Activated CD4-positive, CD25-positive, alpha-beta regulatory T cell (primary cell): ENCODE data around the gene ACSL3.
"Not testable (repeated sequence)": the region's sequence is repeated elsewhere in the genome, so short reads cannot be mapped to it uniquely, and the experiment has no call there.

ENCODE experiments used
- DNase-seq, 4 experiments: peaks; one replicate each; lab custom pipeline; 2025; lab: John Stamatoyannopoulos, UW

ACSL3 gene

DNA sequence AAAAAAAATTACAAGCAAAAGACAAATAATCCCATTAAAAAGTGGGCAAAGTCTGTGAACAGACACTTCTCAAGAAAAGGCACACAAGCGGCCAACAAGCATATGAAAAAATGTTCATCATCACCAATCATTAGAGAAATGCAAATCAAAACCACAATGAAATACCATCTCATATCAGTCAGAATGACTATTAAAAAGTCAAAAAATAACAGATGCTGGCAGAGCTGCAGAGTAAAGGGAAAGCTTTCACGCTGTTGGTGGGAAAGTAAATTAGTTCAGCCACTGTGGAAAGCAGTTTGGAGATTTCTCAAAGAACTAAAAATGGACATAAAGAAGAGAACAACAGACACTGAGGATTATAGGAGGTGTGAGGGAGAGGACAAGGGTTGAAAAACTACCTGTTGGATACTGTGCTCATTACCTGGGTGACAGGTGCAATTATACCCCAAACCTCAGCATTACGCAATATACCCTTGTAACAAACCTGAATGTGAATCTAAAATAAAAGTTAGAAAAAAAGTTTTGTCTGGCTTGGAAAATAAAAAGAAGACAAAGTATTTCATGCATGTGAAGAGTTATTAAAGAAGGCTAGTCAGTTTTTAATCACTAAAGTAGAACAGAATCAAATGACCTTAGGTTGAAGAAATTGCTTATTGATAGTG, 8.7 kb upstream of the ACSL3 start:
- no peak for DNase-seq

DNA sequence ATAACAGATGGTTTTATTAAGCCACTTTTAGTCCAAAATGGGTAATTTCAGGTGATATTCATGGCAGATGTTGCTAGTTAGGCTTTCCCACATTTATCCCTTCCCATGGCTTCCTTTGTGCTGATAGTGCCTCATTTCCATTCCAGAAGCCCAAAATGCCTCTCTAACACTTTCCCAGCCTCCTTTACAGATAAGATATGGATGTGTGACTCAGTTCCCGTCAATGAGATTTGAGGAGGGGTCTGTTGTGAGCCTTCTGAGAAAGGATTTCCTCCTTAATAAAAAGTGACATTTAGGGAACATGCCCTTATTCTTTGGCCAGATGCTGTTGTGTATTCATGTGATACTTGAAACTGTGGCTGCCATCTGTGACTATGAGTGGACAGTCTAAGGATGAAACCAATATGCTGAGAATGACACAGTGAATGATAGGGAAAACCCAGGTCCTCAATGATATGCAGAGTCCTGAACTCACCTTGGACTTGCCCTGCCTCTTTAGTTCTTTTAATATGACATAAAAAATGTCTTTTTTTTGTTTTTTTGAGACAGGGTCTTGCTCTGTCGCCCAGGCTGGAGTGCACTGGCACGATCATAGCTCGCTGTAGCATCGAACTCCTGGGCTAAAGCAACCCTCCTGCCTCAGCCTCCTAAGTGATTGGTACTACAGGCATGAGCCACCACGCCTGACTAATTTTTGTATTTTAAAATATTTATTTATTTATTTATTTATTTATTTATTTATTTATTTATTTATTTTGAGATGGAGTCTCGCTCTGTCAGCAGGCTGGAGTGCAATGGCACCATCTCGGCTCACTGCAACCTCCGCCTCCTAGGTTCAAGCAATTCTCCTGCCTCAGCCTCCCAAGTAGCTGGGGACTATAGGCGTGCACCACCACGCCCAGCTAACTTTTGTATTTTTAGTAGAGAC, 5.8 kb upstream of the ACSL3 start:
- DNase-seq = no peak

DNA sequence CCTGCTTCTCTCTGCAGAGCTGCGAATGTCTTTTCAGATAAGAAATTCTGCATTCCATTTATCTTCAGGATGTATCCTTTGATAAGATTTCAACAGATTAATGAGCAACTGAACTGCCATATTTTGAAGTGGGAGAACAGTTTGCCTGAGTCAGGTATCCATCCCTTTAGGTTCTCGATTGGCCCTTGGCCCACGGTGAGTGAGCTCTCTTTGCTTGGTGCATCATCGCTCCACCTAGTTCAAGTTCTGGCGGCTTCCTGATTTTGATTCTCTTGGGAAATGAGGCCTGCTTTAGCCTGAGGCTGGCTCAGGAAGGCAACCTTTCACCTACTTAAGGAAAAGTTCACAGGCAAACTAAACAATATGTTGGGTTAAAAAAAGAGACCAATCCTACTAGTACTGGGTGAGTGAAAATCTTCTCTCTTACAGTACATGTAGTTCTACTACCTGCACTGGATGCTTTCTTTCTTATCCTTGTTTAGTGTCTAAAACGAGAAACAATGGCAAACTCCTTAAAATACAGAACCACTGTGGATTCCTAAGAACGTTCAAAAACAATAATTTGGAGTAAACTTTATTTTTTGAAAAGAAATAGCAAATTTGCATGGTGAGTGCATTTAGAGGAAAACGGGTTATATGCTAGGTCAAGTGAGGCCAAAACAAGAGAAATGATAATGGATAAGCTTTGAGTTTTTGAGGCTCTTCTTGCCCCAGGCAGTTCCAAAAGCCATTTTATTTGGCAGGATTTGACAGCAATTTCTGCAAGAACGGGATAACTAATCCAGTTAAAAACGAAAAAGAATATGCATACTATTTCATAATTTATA, 837 bp upstream of the ACSL3 start:
- no peak for DNase-seq

GRCh38 chr2:222861411-222862105, 722 bp downstream of the ACSL3 start:
- peak; percentile 21 to 39 (median 26) for DNase-seq

GRCh38 chr2:222862106-222862908, 1.5 kb downstream of the ACSL3 start:
- no peak for DNase-seq

GRCh38 chr2:222862909-222863544, 2.2 kb downstream of the ACSL3 start:
- DNase-seq = no peak

- no peak for DNase-seq
Measured at GRCh38 chr2:222864296-222864695, 3.5 kb downstream of the ACSL3 start.

- no peak for DNase-seq
Measured at GRCh38 chr2:222865301-222865700, 4.5 kb downstream of the ACSL3 start.

GRCh38 chr2:222866358-222866960, 5.6 kb downstream of the ACSL3 start:
- no peak for DNase-seq

DNA sequence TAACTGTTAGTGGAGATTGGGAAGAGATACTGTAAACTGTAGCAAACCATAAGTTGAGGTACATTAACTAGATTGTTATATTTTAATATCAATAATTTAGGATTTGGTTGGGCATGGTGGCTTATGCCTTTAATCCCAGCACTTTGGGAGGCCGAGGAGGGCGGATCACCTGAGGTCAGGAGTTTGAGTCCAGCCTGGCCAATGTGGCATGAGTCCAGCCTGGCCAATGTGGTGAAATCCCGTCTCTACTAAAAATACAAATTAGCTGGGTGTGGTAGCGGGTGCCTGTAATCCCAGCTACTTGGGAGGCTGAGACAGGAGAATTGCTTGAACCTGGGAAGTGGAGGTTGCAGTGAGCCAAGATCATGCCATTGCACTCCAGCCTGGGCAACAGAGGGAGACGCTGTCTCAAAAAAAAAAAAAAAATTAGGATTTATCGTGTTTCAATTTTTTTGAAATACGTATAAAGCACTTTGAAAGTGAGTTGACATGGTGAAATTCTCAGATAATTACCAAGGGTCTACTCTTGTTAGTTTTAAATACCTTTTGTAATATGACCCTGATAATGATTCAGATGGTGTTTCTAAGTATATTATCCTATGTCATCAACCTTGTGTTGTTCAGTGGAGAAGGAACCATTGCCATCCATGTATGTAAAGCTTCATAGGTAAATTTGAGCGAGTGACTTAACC, 7.9 kb downstream of the ACSL3 start:
- DNase-seq = not testable (repeated sequence)

GRCh38 chr2:222869252-222869560, 8.4 kb downstream of the ACSL3 start:
- DNase-seq = no peak

DNA sequence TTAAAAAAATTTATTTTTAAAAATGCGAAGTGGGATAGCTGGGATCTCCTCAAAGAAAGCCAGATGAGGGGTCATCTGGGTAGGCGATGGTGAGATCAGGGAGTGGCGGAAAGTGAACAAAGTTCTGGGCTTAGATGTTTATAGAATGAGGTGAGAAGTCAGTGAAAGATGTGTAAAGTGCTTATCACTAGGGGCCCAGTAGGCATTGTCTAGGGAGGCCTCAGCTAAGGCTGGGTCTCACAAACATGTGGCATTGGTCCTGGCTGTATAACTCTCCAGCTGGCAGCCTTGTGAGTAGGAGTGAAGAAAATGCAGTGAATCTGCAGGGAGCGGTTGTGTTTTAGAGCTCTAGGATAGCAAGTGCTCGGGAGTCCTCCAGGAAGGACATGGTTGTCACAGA, 10.5 kb downstream of the ACSL3 start:
- DNase-seq = no peak

DNA sequence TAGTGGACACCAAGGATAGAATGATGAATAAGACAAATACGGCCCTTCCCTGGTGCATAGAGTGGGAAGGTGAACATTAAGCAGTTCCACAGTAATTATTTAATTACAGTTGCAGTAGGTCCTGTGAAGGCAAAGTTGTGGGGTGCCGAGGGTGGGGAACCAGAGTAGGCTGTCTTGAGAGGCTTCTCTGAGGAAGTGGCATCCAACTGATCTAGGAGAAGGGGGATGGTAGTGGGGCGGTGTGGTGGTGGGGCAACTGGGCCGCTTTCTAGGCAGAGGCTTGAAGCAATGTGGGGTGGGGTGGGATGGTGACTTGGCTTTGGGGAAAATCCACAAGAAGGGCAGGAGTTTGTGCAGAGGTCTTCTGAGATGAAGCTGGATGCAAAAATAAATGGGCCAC, 11.7 kb downstream of the ACSL3 start:
- DNase-seq = no peak

DNA sequence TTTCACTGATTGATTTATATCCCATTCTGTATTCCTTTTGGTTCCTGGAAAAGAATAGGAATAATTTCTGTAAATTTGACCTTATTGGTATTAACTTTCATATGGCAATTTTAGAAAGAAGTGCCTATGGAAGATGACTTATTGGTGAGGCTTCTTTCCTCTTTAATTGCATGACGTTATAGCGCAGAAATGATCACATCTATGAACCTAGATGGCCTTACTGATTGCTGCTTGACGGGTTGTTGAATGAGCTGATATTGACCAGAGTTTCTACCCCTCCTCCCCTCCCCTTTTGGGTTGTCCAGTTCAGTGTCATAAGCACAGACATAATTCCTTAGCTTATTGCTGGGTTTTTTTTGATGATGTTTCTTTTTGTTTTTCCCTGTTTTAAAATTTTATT, 14.6 kb downstream of the ACSL3 start:
- DNase-seq = no peak

GRCh38 chr2:222876947-222877346, 16.1 kb downstream of the ACSL3 start:
- DNase-seq = no peak

DNA sequence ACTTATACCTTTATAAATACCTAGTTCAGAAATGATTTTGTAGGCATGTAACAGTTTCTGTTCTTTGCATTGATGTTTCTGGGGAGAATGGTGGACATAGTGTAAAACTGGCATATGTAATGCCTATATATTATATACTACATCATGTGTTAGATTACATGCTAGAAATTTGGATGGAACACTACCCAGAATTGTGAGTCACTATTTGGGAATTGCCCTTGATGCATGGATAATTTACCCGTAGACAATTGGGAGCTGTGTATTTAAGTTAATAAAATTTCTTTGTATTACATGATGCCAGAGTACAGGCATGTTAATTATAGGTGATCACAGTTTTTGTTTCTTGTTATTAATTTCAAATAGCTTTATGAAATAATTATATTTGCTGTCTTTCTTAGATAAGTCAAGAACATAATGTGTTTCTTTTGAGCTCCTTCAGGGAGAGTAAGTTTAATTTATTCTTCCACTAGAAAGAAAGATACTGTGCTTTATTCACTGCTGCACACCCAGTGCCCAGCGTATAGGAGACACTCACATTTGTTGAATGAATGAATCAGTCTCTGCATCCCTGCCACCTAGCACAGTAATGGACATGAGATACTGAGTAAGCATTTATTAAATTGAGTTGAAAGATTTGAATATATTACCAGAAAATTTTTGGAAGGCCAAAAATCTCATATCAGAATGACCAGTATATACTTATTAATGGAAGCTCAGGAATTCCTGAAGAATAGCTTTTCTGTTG, 16.9 kb downstream of the ACSL3 start:
- no peak for DNase-seq

DNA sequence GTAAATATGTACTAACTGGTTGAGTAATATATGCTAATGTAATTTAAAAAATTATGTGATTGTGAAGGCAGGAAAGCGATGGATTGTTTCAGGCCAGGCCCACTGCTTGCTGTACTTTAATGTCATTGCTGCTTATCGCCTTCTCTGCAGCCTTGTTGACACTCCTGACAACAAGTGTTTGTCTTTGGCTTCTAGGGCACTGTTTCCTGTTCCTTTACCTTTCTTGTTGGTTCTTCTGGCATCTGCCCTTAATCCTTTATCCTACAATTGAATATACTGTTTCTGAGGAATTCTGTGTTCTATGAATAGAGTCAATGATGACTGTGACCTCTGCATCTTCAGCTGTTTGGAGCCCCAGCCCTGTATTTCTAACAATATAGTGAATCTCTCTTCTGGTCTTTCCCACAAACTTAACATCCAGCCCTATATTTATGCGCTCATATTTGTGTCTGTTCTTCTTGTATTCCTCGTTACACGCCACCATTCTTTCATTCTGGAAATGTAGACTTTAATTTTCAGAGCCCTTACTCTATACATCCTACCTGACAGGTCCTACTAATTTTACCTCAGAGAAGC, 17.6 kb downstream of the ACSL3 start:
- no peak for DNase-seq

DNA sequence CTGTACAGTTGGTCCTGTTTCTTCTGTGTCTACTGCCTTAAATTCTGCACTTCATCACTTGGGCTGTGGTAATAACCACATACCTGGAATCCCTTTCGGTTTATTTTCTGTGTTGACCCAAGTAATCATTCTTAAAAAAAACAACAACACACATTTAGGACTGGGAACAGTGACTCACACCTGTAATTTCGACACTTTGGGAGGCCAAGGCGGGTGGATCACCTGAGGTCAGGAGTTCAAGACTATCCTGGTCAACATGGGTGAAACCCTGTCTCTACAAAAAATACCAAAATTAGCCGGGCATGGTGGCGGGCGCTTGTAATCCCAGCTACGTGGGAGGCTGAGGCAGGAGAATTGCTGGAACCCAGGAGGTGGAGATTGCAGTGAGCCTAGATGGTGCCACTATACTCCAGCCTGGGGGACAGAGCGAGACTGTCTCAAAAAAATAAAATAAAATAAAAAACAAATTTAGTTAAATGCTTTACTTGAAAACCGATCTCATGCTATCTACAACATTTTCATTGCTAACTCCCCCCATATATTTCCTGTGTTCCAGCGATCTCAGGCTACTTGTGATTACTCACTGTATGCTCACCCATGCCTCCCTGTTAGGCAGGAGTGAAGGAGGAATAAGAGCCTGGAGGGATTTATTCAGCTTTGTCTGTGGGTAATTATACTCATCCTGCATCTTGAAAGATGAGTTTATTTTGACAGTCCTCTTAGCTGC, 18.2 kb downstream of the ACSL3 start:
- no peak for DNase-seq
